Measurements from ENCODE around the gene PHYKPL.

DNA sequence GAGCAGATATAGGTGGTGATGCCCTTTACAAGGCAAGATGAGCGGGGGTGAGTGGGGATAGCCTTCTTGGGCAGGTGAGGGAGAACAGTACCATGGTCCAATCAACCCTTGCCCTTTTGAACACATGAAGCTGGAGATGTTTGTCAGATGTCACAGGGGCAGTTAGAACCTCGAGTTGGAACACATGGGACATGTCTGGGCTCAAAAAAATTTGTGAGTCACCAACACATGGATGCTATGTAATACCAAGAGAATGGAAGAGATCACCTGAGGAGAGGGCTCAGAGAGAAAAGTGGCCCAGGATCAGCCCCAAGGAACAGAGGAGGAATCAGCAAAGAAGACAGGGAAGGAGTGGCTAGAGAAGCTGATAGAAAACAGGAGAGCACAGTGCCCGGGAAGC, 4.7 kb downstream of the PHYKPL start:
- TF ChIP-seq, protein P1, sequence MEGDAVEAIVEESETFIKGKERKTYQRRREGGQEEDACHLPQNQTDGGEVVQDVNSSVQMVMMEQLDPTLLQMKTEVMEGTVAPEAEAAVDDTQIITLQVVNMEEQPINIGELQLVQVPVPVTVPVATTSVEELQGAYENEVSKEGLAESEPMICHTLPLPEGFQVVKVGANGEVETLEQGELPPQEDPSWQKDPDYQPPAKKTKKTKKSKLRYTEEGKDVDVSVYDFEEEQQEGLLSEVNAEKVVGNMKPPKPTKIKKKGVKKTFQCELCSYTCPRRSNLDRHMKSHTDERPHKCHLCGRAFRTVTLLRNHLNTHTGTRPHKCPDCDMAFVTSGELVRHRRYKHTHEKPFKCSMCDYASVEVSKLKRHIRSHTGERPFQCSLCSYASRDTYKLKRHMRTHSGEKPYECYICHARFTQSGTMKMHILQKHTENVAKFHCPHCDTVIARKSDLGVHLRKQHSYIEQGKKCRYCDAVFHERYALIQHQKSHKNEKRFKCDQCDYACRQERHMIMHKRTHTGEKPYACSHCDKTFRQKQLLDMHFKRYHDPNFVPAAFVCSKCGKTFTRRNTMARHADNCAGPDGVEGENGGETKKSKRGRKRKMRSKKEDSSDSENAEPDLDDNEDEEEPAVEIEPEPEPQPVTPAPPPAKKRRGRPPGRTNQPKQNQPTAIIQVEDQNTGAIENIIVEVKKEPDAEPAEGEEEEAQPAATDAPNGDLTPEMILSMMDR (IDR thresholded peaks at IDR 0.05), result no peak
- no peak for TF ChIP-seq POLR2A (IDR thresholded peaks at IDR 0.05)
- TF ChIP-seq POLR2AphosphoS5 (IDR thresholded peaks at IDR 0.05), result no peak

Measured in prostate gland (tissue), 2 donors.